Heart left ventricle (tissue), 13 donors: Measurements from ENCODE around the gene MB21D2.

ENCODE experiments used
- POLR2A ChIP-seq, 2 donors: fragments of 450-650 bp; IDR thresholded peaks; one replicate each; pipeline ENCODE4 v1.6.1; 2017; ENCODE audit warnings: antibody characterized with exemption in 2 of 2, mild to moderate bottlenecking in 2 of 2, moderate library complexity in 2 of 2
- TF ChIP-seq, protein P1 (sequence below), 12 donors: fragments of 200-600 bp; sonication (generic) in 4 of 12; IDR thresholded peaks; one replicate each; pipeline versions ENCODE4 v1.5.0 to v1.8.0; 2018 to 2022; ENCODE audit warnings: antibody characterized with exemption in 12 of 12, mild to moderate bottlenecking in 5 of 12
- donor health status: ischemic (EF 13 %, LVEDD 7.1; RV severe dilation, severe dysfunction).
- donor health status: DM: no; HTN: yes; CAD: no.
- donor health status: DM: no; HTN: no; CAD: no.
- donor health status: ischemic (EF 25% LVEDD 6.9; RV normal size, moderate dysfunction).
- donor health status: ischemic (EF 25% LVEDD 5.7; RV mildly dilated, moderate dysfunction).
- donor health status: ischemic (EF 35%, LVEDD 5.7; RV mildly dilated, moderate dysfunction).
- donor health status: nonischemic (EF 11% LVEDD 7.7; RV severe dilation, severe dysfunction).
- donor health status: DM: yes; HTN: yes; CAD: no.
- donor health status: PGD.
- donor health status: ischemic (EF 29% LVEDD 5.4; RV normal size, mild dysfunction).
- donor health status: nonischemic (EF 23%, LVEDD 6.1; RV moderate dilation, normal function).

DNA sequence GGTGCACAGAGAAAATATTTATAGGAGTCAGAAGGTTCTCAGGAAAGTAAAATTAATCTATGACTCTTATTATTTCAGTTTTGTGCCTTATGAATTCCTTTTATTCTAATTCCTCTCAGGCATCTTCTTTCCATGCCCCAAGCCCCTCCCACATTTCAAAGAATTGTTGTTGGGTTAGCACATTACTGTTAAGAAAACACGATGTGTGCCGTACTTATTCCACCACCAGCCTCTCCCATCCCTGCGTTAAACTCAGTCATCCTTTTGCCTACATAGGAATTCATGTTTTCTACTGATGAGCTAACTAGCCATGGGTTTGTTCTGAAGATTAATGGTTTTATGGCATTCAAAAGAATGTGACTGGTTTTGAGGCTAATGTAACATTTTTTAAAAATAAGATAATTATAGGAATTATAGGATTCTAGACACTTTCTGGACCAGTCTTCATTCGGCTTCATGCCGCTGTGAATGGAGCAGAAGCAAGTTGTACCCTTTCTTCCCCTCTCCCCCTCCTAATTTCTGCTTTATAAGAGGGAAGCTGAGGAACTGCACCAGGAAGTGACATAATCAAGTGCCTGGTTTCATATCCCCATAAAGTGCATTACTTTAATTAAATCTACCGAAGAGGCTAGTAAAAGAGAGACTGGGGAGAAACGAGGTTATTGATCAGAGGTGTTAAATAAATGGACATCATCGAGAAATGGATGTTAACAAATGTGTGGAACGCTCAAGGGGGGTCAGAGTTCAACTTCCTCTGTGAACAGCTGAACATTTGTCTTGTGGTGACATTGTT is 12.3 kb upstream of the MB21D2 start:
- TF ChIP-seq, protein P1, sequence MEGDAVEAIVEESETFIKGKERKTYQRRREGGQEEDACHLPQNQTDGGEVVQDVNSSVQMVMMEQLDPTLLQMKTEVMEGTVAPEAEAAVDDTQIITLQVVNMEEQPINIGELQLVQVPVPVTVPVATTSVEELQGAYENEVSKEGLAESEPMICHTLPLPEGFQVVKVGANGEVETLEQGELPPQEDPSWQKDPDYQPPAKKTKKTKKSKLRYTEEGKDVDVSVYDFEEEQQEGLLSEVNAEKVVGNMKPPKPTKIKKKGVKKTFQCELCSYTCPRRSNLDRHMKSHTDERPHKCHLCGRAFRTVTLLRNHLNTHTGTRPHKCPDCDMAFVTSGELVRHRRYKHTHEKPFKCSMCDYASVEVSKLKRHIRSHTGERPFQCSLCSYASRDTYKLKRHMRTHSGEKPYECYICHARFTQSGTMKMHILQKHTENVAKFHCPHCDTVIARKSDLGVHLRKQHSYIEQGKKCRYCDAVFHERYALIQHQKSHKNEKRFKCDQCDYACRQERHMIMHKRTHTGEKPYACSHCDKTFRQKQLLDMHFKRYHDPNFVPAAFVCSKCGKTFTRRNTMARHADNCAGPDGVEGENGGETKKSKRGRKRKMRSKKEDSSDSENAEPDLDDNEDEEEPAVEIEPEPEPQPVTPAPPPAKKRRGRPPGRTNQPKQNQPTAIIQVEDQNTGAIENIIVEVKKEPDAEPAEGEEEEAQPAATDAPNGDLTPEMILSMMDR (IDR thresholded peaks at IDR 0.05) = no peak
- no peak for TF ChIP-seq POLR2A (IDR thresholded peaks at IDR 0.05)
